ENCODE measurements around the gene UBE2E2.

Gene UBE2E2

DNA sequence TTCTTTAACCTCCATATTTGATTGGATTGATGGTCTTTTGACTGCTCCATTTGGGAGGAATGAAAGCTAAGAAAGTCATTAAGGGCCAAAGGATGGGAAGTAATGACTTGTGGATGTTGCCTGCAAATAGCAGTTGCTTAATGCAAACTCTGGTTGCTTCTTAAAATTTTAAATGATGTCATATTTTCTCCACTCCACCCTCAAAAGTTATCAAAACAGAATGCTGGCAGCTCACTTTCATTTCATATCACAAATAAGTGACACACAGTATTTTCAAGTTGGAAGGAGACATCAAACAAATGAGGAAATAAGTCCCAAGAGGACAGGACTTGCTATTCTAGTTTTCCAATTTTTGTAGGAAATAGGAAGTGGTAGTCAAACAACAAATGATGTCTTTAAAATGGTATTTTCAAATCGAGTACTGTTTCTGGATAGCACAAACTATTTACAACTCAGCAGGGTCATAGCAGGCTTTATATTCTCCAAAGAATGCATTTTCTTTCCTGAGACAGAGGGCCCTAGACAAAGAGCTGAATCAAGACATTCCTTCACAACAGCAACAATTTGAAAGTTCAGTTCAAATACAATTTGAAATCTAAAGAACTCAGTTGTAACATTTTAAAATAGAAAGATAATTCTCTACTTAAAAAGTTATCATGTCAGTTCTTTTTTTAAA lies 437.5 kb downstream of the UBE2E2 start:
- peaks cover 9% of the 10 kb centered on the region for H3K9me3 ChIP-seq (ENCODE audit: insufficient read depth, low read depth, low read length)
- no peaks in the 10 kb centered on the region for H3K36me3 ChIP-seq (ENCODE audit: insufficient read depth, low read length)
- WGBS, result 65% methylated on average over 1 of the region's 1 CpG

More for the DNA sequence above, 437.5 kb downstream of the UBE2E2 start:
- Histone ChIP-seq H3K9ac (ENCODE audit: low read depth, low read length) (no peak overlapping the region), H3K4me3 (ENCODE audit: low read length) (no peak overlapping the region), H3K4me1 (ENCODE audit: insufficient read depth, low read length) (peaks cover 21% of the 10 kb centered on the region), H3K27ac (ENCODE audit: low read depth, low read length) (no peak overlapping the region), H3K27me3 (ENCODE audit: insufficient read depth, low read length) (no peaks in the 10 kb centered on the region)
